Fibroblast of pulmonary artery (primary cell): ENCODE data around the gene RFC2.
"Not testable (repeated sequence)": the region's sequence is repeated elsewhere in the genome, so short reads cannot be mapped to it uniquely, and the experiment has no call there.

Source experiments
- DNase-seq: peaks from one replicate; pipeline ENCODE4 v3.0.0-alpha.2; 2010; ENCODE audit warnings: low read depth
- H3K4me3 ChIP-seq: replicated peaks from 2 replicates; pipeline ENCODE4 v1.5.1; 2011; ENCODE audit warnings: low read depth, mild to moderate bottlenecking, control low read depth, low read length, moderate library complexity
- TF ChIP-seq, protein P1 (sequence below): IDR thresholded peaks from 2 replicates; pipeline ENCODE4 v1.5.1; 2011; ENCODE audit warnings: mild to moderate bottlenecking, control low read depth, low read length, inconsistent platforms; ENCODE audit errors: missing control alignments

RFC2 gene

DNA sequence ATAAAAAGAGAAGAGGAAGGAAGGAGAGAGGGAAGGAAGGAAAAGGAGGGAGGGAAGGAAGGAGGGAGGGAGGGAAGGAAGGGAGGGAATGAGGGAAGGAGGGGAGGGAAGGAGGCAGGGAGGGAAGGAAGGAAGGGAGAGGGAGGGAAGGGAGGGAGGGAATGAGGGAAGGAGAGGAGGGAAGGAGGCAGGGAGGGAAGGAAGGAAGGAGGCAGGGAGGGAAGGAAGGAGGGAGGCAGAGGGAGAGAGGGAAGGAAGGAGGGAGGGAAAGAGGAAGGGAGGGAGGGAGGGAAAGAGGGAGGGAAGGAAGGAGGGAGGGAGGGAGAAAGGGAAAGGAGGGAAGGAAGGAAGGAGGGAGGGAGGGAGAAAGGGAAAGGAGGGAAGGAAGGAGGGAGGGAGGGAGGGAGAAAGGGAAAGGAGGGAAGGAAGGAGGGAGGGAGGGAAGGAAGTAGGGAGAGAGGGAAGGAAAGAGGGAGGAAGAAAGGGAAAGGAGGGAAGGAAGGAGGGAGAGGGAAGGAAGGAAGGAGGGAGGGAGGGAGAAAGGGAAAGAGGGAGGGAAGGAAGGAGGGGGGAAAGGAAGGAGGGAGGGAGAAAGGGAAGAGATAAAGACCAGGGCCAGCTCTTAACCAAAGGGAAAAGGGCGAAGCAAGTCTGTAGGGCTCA, 50.1 kb downstream of the RFC2 start:
- no peak for DNase-seq
- TF ChIP-seq, protein P1, sequence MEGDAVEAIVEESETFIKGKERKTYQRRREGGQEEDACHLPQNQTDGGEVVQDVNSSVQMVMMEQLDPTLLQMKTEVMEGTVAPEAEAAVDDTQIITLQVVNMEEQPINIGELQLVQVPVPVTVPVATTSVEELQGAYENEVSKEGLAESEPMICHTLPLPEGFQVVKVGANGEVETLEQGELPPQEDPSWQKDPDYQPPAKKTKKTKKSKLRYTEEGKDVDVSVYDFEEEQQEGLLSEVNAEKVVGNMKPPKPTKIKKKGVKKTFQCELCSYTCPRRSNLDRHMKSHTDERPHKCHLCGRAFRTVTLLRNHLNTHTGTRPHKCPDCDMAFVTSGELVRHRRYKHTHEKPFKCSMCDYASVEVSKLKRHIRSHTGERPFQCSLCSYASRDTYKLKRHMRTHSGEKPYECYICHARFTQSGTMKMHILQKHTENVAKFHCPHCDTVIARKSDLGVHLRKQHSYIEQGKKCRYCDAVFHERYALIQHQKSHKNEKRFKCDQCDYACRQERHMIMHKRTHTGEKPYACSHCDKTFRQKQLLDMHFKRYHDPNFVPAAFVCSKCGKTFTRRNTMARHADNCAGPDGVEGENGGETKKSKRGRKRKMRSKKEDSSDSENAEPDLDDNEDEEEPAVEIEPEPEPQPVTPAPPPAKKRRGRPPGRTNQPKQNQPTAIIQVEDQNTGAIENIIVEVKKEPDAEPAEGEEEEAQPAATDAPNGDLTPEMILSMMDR: no peak

DNA sequence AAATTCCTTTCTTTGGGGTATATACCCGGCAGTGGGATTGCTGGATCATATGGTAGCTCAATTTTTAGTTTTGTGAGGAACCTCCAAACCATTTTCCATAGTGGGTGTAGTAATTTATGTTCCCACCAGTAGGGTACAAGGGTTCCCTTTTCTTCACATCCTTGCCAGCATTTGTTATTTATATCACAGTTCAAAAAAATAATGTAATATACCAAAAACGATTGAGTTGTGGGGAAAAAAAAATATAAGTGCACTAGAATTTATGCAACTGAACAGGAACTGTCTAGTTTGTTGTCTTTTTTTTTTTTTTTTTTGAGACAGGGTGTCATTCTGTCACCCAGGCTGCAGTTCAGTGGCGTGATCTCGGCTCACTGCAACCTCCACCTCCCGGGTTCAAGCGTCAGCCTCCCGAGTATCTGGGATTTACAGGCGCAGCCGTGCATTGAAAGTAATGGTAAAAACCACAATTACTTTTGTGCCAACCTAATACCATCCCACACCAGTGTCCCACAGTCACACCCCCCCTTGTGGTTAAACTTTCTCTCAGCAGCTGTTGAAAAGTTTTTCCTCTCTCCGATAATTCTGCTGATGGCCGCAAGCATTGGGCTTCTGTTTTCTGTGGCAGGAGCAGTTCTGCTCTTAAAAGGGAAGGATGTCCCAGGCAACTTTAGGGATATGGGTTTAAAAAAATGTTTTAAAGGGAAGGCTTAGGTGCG, 51.2 kb downstream of the RFC2 start:
- TF ChIP-seq, protein P1: peak; percentile 61
- DNase-seq: peak; percentile 63
- no peak overlapping the region for H3K4me3 ChIP-seq

More for the DNA sequence above, 50.1 kb downstream of the RFC2 start:
- no peak overlapping the region for H3K4me3 ChIP-seq

DNA sequence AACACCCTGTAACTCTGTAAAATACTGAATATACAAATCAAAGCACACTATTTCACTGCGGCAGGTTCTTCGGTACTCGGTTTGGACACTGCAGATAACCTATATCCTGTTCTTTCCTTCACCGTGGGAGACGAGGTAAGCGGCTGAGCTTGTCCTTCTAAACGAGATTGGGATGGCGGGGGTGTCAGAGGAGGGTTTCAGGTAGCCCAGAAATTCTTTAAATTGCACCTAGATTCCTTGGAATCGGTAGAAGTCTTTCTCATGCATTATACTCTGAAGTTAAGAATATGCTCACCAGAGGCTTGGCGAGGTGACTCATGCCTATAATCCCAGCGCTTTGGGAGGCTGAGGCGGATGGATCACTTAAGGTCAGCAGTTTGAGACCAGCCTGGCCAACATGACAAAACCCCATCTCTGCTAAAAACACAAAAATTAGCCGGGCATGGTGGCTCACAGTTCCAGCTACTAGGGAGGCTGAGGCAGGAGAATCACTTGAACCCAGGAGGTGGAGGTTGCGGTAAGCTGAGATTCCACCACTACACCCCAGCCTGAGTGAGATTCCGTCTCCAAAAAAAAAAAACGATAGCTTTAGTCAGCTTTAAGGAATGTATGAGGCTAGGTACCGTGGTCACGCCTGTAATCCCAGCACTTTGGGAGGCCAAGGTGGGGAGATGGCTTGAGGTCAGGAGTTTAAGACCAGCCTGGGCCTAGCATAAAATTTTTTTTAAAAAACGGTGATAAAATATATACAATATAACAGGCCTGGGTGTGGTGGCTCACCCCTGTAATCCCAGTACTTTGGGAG, 54.4 kb downstream of the RFC2 start:
- TF ChIP-seq, protein P1: no peak
- no peak overlapping the region for H3K4me3 ChIP-seq
- no peak for DNase-seq

DNA sequence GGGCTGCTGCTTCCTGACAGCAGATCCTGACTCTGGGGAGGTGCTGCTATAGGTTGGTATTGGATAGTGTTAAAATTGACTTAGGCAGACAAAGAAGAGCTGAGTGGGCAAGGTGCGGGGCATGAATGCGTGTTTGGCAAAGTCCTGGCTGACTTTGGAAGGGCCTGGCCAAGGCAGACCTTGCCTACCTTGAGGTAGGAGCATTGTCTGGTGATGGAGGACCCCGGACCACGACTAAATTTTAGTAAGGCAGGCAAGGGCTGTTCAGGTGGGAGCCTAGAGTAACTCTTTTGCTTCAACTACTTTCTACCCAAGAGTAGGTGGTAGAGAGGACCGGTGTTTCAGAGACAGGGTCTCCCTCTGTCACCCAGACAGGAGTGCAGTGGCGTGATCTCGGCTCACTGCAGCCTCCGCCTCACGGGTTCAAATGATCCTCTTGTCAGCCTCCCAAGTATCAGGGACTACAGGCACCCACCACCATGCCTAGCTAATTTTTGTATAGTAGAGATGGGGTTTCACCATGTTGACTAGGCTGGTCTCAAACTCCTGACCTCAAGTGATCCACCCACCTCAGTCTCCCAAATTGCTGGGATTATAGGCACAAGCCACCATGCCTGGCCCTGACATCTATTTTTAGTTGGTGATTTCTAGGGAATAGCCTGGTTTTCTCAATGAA, 56.6 kb downstream of the RFC2 start:
- no peak for DNase-seq
- no peak overlapping the region for H3K4me3 ChIP-seq
- TF ChIP-seq, protein P1: no peak

DNA sequence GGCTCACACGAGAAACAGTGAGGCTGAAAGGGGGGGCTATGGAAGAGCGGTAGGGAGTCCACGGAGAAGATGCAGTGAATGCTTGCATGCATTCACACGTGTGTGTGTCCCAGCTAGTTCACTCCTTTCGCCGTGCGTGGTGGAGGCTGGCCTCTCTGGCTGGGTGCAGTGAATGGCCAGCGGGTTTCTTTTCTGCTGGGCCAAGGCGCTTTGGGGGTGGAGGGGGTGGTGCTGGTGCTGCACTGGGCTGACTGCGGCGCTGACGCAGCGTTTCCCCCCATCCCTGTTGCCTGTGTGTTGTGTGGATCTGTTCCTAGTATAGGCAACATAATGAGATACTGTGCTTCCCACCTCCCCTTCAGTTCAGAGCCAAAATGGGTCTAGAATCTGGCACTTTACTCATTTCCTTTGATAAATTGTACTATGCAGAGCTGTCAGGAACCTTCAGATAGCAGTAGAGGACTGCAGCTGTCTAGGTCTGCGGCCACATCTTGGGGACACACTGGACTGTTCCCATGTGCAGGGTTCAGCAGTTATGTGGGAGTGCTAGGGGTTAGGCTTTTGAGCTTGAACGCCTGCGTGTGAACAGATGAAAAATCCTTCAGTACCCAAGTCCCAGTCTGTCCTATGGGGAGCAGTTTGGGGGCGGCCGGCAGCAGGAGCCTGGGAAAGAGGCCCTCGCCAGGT, 58.1 kb downstream of the RFC2 start:
- DNase-seq: peak; percentile 17
- not testable (repeated sequence) for H3K4me3 ChIP-seq

DNA sequence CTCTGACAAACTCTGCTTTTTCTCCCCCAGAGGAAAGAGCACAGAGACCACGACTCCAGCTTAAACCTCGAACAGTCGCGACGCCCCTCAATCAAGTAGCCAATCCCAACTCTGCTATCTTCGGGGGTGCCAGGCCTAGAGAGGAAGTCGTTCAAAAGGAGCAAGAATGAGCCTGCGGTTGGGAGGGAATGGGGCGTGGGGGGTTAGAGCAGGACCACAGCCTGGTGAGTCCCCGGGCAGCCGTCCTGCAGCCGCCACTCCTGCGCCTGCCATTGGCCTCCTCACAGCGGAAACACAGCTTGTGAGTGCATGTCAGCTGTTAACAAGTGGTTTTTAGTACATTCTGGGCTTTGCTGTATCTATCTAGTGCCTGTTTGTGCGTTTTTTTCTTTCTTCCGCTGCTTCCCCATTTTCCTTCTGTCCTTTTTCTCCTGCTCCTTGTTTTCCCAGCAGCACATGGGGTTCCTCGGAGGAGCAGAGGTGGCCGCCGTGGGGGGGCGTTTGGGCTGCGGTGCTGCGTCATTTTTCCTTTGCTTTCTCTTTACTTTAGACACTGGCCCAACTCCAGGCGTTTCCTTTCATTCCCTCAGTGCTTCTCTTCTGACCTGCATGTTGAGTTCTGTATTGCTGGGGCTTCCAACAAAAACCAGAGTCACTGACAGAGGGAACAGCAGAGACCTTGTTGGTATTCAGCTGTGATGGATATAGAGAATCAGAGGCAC, 58.9 kb downstream of the RFC2 start:
- DNase-seq: peak; percentile 48
- not testable (repeated sequence) for H3K4me3 ChIP-seq

DNA sequence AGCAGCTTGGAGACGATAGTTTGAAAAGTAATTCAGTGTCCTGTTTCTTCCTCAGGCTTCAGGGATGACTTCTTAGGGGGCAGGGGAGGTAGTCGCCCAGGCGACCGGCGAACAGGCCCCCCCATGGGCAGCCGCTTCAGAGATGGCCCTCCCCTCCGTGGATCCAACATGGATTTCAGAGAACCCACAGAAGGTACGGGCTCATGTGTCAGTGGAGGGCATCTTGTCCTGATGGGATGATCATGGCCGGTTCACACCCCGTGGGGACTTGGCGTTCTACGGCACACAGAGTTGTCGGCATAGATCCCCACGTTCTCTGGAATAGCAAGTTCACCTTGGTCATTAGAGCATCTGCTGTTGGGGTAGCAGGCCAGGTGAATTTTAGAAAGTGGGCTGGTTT, 59.5 kb downstream of the RFC2 start:
- DNase-seq: no peak
- no peak overlapping the region for H3K4me3 ChIP-seq
- TF ChIP-seq, protein P1: no peak
